Kidney (tissue), 14 donors: ENCODE data around the gene CFAP70. TPM values are rescaled to one million over a fixed set of nuclear protein-coding genes. Genes with fewer than 3 reads are reported as not detected.

Experiments used
- DNase-seq, 5 donors: peaks; one replicate each; pipeline ENCODE4 v3.0.0-alpha.2; 2013 to 2020
- FAIRE-seq: peaks from 2 replicates; lab custom pipeline; 2012; peaks lifted over from hg19 to GRCh38; lab: Jason Lieb, UNC
- H3K27ac ChIP-seq, 2 donors: one replicate each; pipeline ENCODE4 v1.7.0; 2013; ENCODE audit warnings: low read depth in 2 of 2, low read length in 2 of 2, inconsistent platforms in 1 of 2
- H3K27me3 ChIP-seq: one replicate; pipeline ENCODE4 v1.7.1; 2013; ENCODE audit warnings: low read length, inconsistent platforms; ENCODE audit not compliant: control insufficient read depth, insufficient read depth
- H3K36me3 ChIP-seq, 3 donors: one replicate each; pipeline versions ENCODE4 v1.7.0 to v1.7.1; 2013; ENCODE audit warnings: low read length in 3 of 3, control low read depth in 1 of 3, inconsistent platforms in 1 of 3; ENCODE audit not compliant: insufficient read depth in 3 of 3, control insufficient read depth in 2 of 3
- H3K4me1 ChIP-seq, 3 donors: one replicate each; pipeline versions ENCODE4 v1.7.0 to v1.7.1; 2013; ENCODE audit warnings: low read length in 3 of 3, inconsistent platforms in 1 of 3, low read depth in 1 of 3; ENCODE audit not compliant: control insufficient read depth in 2 of 3, insufficient read depth in 2 of 3
- H3K4me3 ChIP-seq, 3 donors: one replicate each; pipeline versions ENCODE4 v1.7.0 to v1.8.1; 2013; ENCODE audit warnings: low read length in 3 of 3, control low read depth in 1 of 3, inconsistent platforms in 1 of 3
- H3K9ac ChIP-seq, 3 donors: one replicate each; pipeline versions ENCODE4 v1.7.0 to v1.7.1; 2013; ENCODE audit warnings: low read length in 3 of 3, control low read depth in 1 of 3, inconsistent platforms in 1 of 3
- H3K9me3 ChIP-seq, 3 donors: one replicate each; pipeline versions ENCODE4 v1.7.0 to v1.7.1; 2013; ENCODE audit warnings: low read length in 3 of 3, control low read depth in 1 of 3, inconsistent platforms in 1 of 3; ENCODE audit not compliant: control insufficient read depth in 2 of 3, insufficient read depth in 1 of 3
- CTCF ChIP-seq: IDR thresholded peaks from 3 replicates; pipeline ENCODE4 v1.5.1; 2012; ENCODE audit warnings: mild to moderate bottlenecking, moderate library complexity, borderline replicate concordance; ENCODE audit not compliant: insufficient read depth; ENCODE audit errors: extremely low read depth
- intact Hi-C: fragments of 100-400 bp; cut with DNase I; formaldehyde crosslinking; loops from one replicate; pipeline ENCODE4 v1.11.1; 2022
- polyA plus RNA-seq: library from polyadenylated mRNA; stranded (reverse); fragments of 350-450 nt; fragmentation: Illumina TruSeq; extraction: RNeasy Lipid Tissue Mini Kit (QIAGEN cat#74804); gene quantifications from one replicate; pipeline ENCODE4 v1.2.3, GENCODE V29; 2014; ENCODE audit warnings: low read depth, low replicate concordance; ENCODE audit not compliant: insufficient read depth
- total RNA-seq: library from RNA; stranded (reverse); fragmentation: NEBNext Ultra II Directional; extraction: Animal tissue kit (Norgen Biotek cat#: 25700); gene quantifications from one replicate; pipeline ENCODE4 v1.2.1, GENCODE V29; 2021
- donor health status: control.
- donor health status: control.
- donor health status: control.
- donor health status: control.
- donor health status: control.
- donor health status: DM: yes; HTN: yes; CAD: no.
- donor health status: Normal renal cell carcinoma (clear cell type).

CFAP70 gene
- total and polyA plus RNA-seq, 2 donors from 2014 or later, result 6.0 to 8.7 TPM

- intact Hi-C loops, result no loop called here
- Histone ChIP-seq H3K9me3 (no peaks in the 10 kb centered on the region), H3K4me1 (no peaks in the 10 kb centered on the region), H3K9ac (no peak overlapping the region), H3K27me3 (no peaks in the 10 kb centered on the region), H3K36me3 (peaks cover 6 to 19% (median 9%) of the 10 kb centered on the region in 3 donors), H3K27ac (no peak overlapping the region), H3K4me3 (no peak overlapping the region)
- FAIRE-seq (no peak), DNase-seq (no peak)
- TF ChIP-seq CTCF, result no peak
Measured at GRCh38 chr10:73219384-73219783, 139.3 kb downstream of the CFAP70 start.

GRCh38 chr10:73218431-73219191, 140.1 kb downstream of the CFAP70 start:
- DNase-seq, result peak in 1 of 5 donors; percentile 2
- Histone ChIP-seq H3K9ac (no peak overlapping the region), H3K9me3 (no peaks in the 10 kb centered on the region), H3K27ac (no peak overlapping the region), H3K36me3 (peaks cover 6 to 19% (median 9%) of the 10 kb centered on the region in 3 donors), H3K4me1 (no peaks in the 10 kb centered on the region), H3K27me3 (no peaks in the 10 kb centered on the region), H3K4me3 (no peak overlapping the region)
- peak; percentile 6 for FAIRE-seq
- intact Hi-C loops, result no loop called here
- TF ChIP-seq CTCF, result peak; percentile 11

DNA sequence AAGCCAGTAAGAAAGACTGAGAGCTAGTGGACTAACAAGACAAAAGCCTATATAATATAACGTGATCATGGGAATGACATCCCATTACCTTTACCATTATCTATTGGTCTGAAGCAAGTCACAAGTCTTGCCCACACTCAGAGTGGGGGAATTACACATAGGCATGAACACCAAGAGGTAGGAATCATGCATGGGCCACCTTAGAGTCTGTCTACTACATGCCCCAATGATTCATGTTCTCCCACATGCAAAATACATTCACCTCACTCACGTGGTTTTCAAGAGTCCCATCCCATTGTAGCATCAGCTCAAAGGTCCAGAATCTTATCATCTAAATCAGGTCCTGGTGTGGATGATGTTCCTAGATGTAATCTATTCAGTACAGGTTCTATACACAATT, 141.0 kb downstream of the CFAP70 start:
- H3K9ac ChIP-seq, result no peak overlapping the region
- no peak overlapping the region for H3K27ac ChIP-seq
- DNase-seq, result no peak
- H3K36me3 ChIP-seq, result peaks cover 6 to 19% (median 9%) of the 10 kb centered on the region in 3 donors
- FAIRE-seq, result no peak
- no peak overlapping the region for H3K4me3 ChIP-seq
- no peaks in the 10 kb centered on the region for H3K27me3 ChIP-seq
- no peak for TF ChIP-seq CTCF
- no peaks in the 10 kb centered on the region for H3K4me1 ChIP-seq
- no peaks in the 10 kb centered on the region for H3K9me3 ChIP-seq
- intact Hi-C loops, result no loop called here
